ENCODE measurements around the gene PLA2G4A. TPM values are rescaled to one million over a fixed set of nuclear protein-coding genes. Genes with fewer than 3 reads are reported as not detected.

PLA2G4A gene
- total RNA-seq, 1 donor from 2014 or later: not detected

- H3K4me3 Mint-ChIP-seq: no peak overlapping the region
Measured at GRCh38 chr1:186953876-186954275, 125.1 kb downstream of the PLA2G4A start.

GRCh38 chr1:186957314-186957713 is 128.6 kb downstream of the PLA2G4A start:
- Mint-ChIP-seq H3K4me1 (no peaks in the 10 kb centered on the region), H3K9me3 (no peaks in the 10 kb centered on the region), H3K36me3 (ENCODE audit: low read depth) (no peaks in the 10 kb centered on the region), H3K27ac (no peak overlapping the region), H3K4me3 (no peak overlapping the region), H3K27me3 (no peaks in the 10 kb centered on the region)
- intact Hi-C loops (cut with micrococcal nuclease): no loop called here
- no peak for ATAC-seq (ENCODE audit: low read depth)
- no peak for DNase-seq
- ChIA-PET POLR2A (no interaction called here), CTCF (no interaction called here)
- no peak for TF ChIP-seq CTCF (IDR thresholded peaks at IDR 0.05)

More at GRCh38 chr1:186953876-186954275, 125.1 kb downstream of the PLA2G4A start:
- Mint-ChIP-seq H3K27me3 (no peaks in the 10 kb centered on the region), H3K4me1 (no peaks in the 10 kb centered on the region), H3K9me3 (no peaks in the 10 kb centered on the region), H3K27ac (no peak overlapping the region), H3K36me3 (ENCODE audit: low read depth) (no peaks in the 10 kb centered on the region)
- no peak for TF ChIP-seq CTCF (IDR thresholded peaks at IDR 0.05)
- CTCF ChIA-PET: no interaction called here
- POLR2A ChIA-PET: no interaction called here
- intact Hi-C loops (cut with micrococcal nuclease): no loop called here
- no peak for DNase-seq
- ATAC-seq (ENCODE audit: low read depth): no peak

- Mint-ChIP-seq H3K27ac (no peak overlapping the region), H3K27me3 (no peaks in the 10 kb centered on the region), H3K4me1 (no peaks in the 10 kb centered on the region), H3K4me3 (no peak overlapping the region), H3K36me3 (ENCODE audit: low read depth) (no peaks in the 10 kb centered on the region), H3K9me3 (no peaks in the 10 kb centered on the region)
- ChIA-PET CTCF (no interaction called here), POLR2A (no interaction called here)
- ATAC-seq (ENCODE audit: low read depth): no peak
- TF ChIP-seq CTCF (IDR thresholded peaks at IDR 0.05): no peak
- no peak for DNase-seq
- intact Hi-C loops (cut with micrococcal nuclease): no loop called here
Measured at GRCh38 chr1:186958520-186958919, 129.8 kb downstream of the PLA2G4A start.

- DNase-seq: no peak
- no peaks in the 10 kb centered on the region for H3K36me3 Mint-ChIP-seq (ENCODE audit: low read depth)
- H3K27me3 Mint-ChIP-seq: no peaks in the 10 kb centered on the region
- intact Hi-C loops (cut with micrococcal nuclease): no loop called here
- H3K27ac Mint-ChIP-seq: no peak overlapping the region
- ChIA-PET POLR2A (no interaction called here), CTCF (no interaction called here)
- H3K4me3 Mint-ChIP-seq: no peak overlapping the region
- no peaks in the 10 kb centered on the region for H3K4me1 Mint-ChIP-seq
- no peaks in the 10 kb centered on the region for H3K9me3 Mint-ChIP-seq
- TF ChIP-seq CTCF (IDR thresholded peaks at IDR 0.05): no peak
- no peak for ATAC-seq (ENCODE audit: low read depth)
Measured at GRCh38 chr1:186960861-186961260, 132.1 kb downstream of the PLA2G4A start.

GRCh38 chr1:186965847-186966246 is 137.1 kb downstream of the PLA2G4A start:
- no peaks in the 10 kb centered on the region for H3K36me3 Mint-ChIP-seq (ENCODE audit: low read depth)
- ChIA-PET POLR2A (no interaction called here), CTCF (no interaction called here)
- DNase-seq (no peak), ATAC-seq (ENCODE audit: low read depth) (no peak)
- no peak overlapping the region for H3K27ac Mint-ChIP-seq
- H3K4me3 Mint-ChIP-seq: no peak overlapping the region
- intact Hi-C loops (cut with micrococcal nuclease): no loop called here
- no peaks in the 10 kb centered on the region for H3K9me3 Mint-ChIP-seq
- H3K27me3 Mint-ChIP-seq: no peaks in the 10 kb centered on the region
- no peaks in the 10 kb centered on the region for H3K4me1 Mint-ChIP-seq
- no peak for TF ChIP-seq CTCF (IDR thresholded peaks at IDR 0.05)

Data from activated B cell treated with CpG ODN at 0.5 μM for 24 hours (primary cell).